Immature natural killer cell (primary cell): ENCODE results near the gene FAM20C. TPM values are rescaled to one million over a fixed set of nuclear protein-coding genes. Genes with fewer than 3 reads are reported as not detected.
"Not testable (repeated sequence)": the region's sequence is repeated elsewhere in the genome, so short reads cannot be mapped to it uniquely, and the experiment has no call there.

Source experiments
- DNase-seq, 3 donors: peaks; one replicate each; pipeline ENCODE4 v3.0.0; 2022; ENCODE audit warnings: mixed read lengths in 1 of 3
- H3K27ac Mint-ChIP-seq, 6 donors: one replicate each; pipeline ENCODE4 v1.8.0; 2020; ENCODE audit warnings: mixed read lengths in 6 of 6, mild to moderate bottlenecking in 5 of 6, inconsistent platforms in 4 of 6, moderate library complexity in 3 of 6
- H3K27me3 Mint-ChIP-seq, 3 donors: one replicate each; pipeline ENCODE4 v1.8.0; 2020 to 2021; ENCODE audit warnings: low read depth in 3 of 3, mild to moderate bottlenecking in 3 of 3, mixed read lengths in 3 of 3, moderate library complexity in 3 of 3, inconsistent platforms in 1 of 3
- H3K36me3 Mint-ChIP-seq, 3 donors: one replicate each; pipeline ENCODE4 v1.8.0; 2020; ENCODE audit warnings: mixed read lengths in 3 of 3, inconsistent platforms in 2 of 3, mild to moderate bottlenecking in 2 of 3
- H3K4me1 Mint-ChIP-seq, 2 donors: one replicate each; pipeline ENCODE4 v1.8.0; 2020; ENCODE audit warnings: inconsistent platforms in 2 of 2, mild to moderate bottlenecking in 2 of 2, mixed read lengths in 2 of 2, moderate library complexity in 1 of 2
- H3K4me3 Mint-ChIP-seq, 5 donors: one replicate each; pipeline ENCODE4 v1.8.0; 2020; ENCODE audit warnings: mild to moderate bottlenecking in 5 of 5, mixed read lengths in 5 of 5, inconsistent platforms in 3 of 5, moderate library complexity in 3 of 5
- H3K9me3 Mint-ChIP-seq, 6 donors: one replicate each; pipeline ENCODE4 v1.8.0; 2020; ENCODE audit warnings: mild to moderate bottlenecking in 6 of 6, mixed read lengths in 6 of 6, inconsistent platforms in 4 of 6, moderate library complexity in 3 of 6
- polyA plus RNA-seq, 3 donors: library from polyadenylated mRNA; unstranded; fragments of 300-500 nt; fragmentation: Illumina TruSeq; gene quantifications; one replicate each; pipeline ENCODE4 v1.2.3, GENCODE V29; 2021

Gene FAM20C
- polyA plus RNA-seq, 3 donors from 2014 or later, result not detected

GRCh38 chr7:243580-243978 lies 51.2 kb downstream of the FAM20C start:
- H3K27ac Mint-ChIP-seq, H3K4me3 Mint-ChIP-seq, H3K4me1 Mint-ChIP-seq, DNase-seq, H3K9me3 Mint-ChIP-seq, H3K36me3 Mint-ChIP-seq, H3K27me3 Mint-ChIP-seq: not testable (repeated sequence)

- DNase-seq, result no peak
- Mint-ChIP-seq H3K27ac (no peak overlapping the region), H3K36me3 (no peaks in the 10 kb centered on the region), H3K27me3 (no peaks in the 10 kb centered on the region), H3K9me3 (no peaks in the 10 kb centered on the region), H3K4me1 (no peaks in the 10 kb centered on the region), H3K4me3 (no peak overlapping the region)
Observed at GRCh38 chr7:244974-245373, 52.6 kb downstream of the FAM20C start.

GRCh38 chr7:245574-246295 lies 53.4 kb downstream of the FAM20C start:
- H3K4me1 Mint-ChIP-seq, result no peaks in the 10 kb centered on the region
- no peak overlapping the region for H3K4me3 Mint-ChIP-seq
- DNase-seq, result no peak
- H3K9me3 Mint-ChIP-seq, result no peaks in the 10 kb centered on the region
- H3K36me3 Mint-ChIP-seq, result no peaks in the 10 kb centered on the region
- H3K27me3 Mint-ChIP-seq, result no peaks in the 10 kb centered on the region
- no peak overlapping the region for H3K27ac Mint-ChIP-seq

- H3K27me3 Mint-ChIP-seq, result no peaks in the 10 kb centered on the region
- H3K36me3 Mint-ChIP-seq, result no peaks in the 10 kb centered on the region
- H3K27ac Mint-ChIP-seq, result no peak overlapping the region
- H3K9me3 Mint-ChIP-seq, result no peaks in the 10 kb centered on the region
- H3K4me1 Mint-ChIP-seq, result no peaks in the 10 kb centered on the region
- no peak for DNase-seq
- no peak overlapping the region for H3K4me3 Mint-ChIP-seq
Observed at GRCh38 chr7:246451-246850, 54.1 kb downstream of the FAM20C start.

GRCh38 chr7:247181-247580 lies 54.8 kb downstream of the FAM20C start:
- Mint-ChIP-seq H3K27ac (no peak overlapping the region), H3K4me3 (no peak overlapping the region), H3K27me3 (no peaks in the 10 kb centered on the region), H3K4me1 (no peaks in the 10 kb centered on the region), H3K9me3 (no peaks in the 10 kb centered on the region), H3K36me3 (no peaks in the 10 kb centered on the region)
- no peak for DNase-seq

GRCh38 chr7:247636-248035 lies 55.3 kb downstream of the FAM20C start:
- DNase-seq, result no peak
- H3K27ac Mint-ChIP-seq, result no peak overlapping the region
- H3K9me3 Mint-ChIP-seq, result no peaks in the 10 kb centered on the region
- no peaks in the 10 kb centered on the region for H3K4me1 Mint-ChIP-seq
- no peaks in the 10 kb centered on the region for H3K36me3 Mint-ChIP-seq
- no peaks in the 10 kb centered on the region for H3K27me3 Mint-ChIP-seq
- H3K4me3 Mint-ChIP-seq, result no peak overlapping the region

GRCh38 chr7:248732-249435 lies 56.5 kb downstream of the FAM20C start:
- Mint-ChIP-seq H3K36me3 (no peaks in the 10 kb centered on the region), H3K4me1 (no peaks in the 10 kb centered on the region), H3K27ac (no peak overlapping the region), H3K4me3 (no peak overlapping the region), H3K9me3 (no peaks in the 10 kb centered on the region), H3K27me3 (no peaks in the 10 kb centered on the region)
- DNase-seq, result no peak

- no peaks in the 10 kb centered on the region for H3K27me3 Mint-ChIP-seq
- no peak overlapping the region for H3K4me3 Mint-ChIP-seq
- H3K4me1 Mint-ChIP-seq, result no peaks in the 10 kb centered on the region
- no peak overlapping the region for H3K27ac Mint-ChIP-seq
- no peaks in the 10 kb centered on the region for H3K9me3 Mint-ChIP-seq
- DNase-seq, result no peak
- H3K36me3 Mint-ChIP-seq, result no peaks in the 10 kb centered on the region
Observed at GRCh38 chr7:249989-250388, 57.6 kb downstream of the FAM20C start.

GRCh38 chr7:250523-250922 lies 58.2 kb downstream of the FAM20C start:
- no peak for DNase-seq
- H3K27me3 Mint-ChIP-seq, result no peaks in the 10 kb centered on the region
- H3K4me1 Mint-ChIP-seq, result no peaks in the 10 kb centered on the region
- no peaks in the 10 kb centered on the region for H3K9me3 Mint-ChIP-seq
- no peak overlapping the region for H3K4me3 Mint-ChIP-seq
- no peak overlapping the region for H3K27ac Mint-ChIP-seq
- H3K36me3 Mint-ChIP-seq, result no peaks in the 10 kb centered on the region

GRCh38 chr7:251005-251404 lies 58.6 kb downstream of the FAM20C start:
- Mint-ChIP-seq H3K27me3 (no peaks in the 10 kb centered on the region), H3K9me3 (no peaks in the 10 kb centered on the region), H3K36me3 (no peaks in the 10 kb centered on the region), H3K4me1 (no peaks in the 10 kb centered on the region), H3K4me3 (no peak overlapping the region), H3K27ac (no peak overlapping the region)
- DNase-seq, result no peak

GRCh38 chr7:251446-252175 lies 59.2 kb downstream of the FAM20C start:
- Mint-ChIP-seq H3K27ac (no peak overlapping the region), H3K9me3 (no peaks in the 10 kb centered on the region), H3K27me3 (no peaks in the 10 kb centered on the region), H3K36me3 (no peaks in the 10 kb centered on the region), H3K4me3 (no peak overlapping the region), H3K4me1 (no peaks in the 10 kb centered on the region)
- no peak for DNase-seq

- H3K27me3 Mint-ChIP-seq, result no peaks in the 10 kb centered on the region
- no peaks in the 10 kb centered on the region for H3K36me3 Mint-ChIP-seq
- H3K4me1 Mint-ChIP-seq, result no peaks in the 10 kb centered on the region
- H3K27ac Mint-ChIP-seq, result no peak overlapping the region
- DNase-seq, result no peak
- no peaks in the 10 kb centered on the region for H3K9me3 Mint-ChIP-seq
- no peak overlapping the region for H3K4me3 Mint-ChIP-seq
Observed at GRCh38 chr7:252216-252965, 60.0 kb downstream of the FAM20C start.

- no peak for DNase-seq
- Mint-ChIP-seq H3K9me3 (no peaks in the 10 kb centered on the region), H3K4me1 (no peaks in the 10 kb centered on the region), H3K4me3 (no peak overlapping the region), H3K27me3 (no peaks in the 10 kb centered on the region), H3K27ac (no peak overlapping the region), H3K36me3 (no peaks in the 10 kb centered on the region)
Observed at GRCh38 chr7:252981-253380, 60.6 kb downstream of the FAM20C start.
